Stimulated activated CD8-positive, alpha-beta memory T cell treated with anti-CD3 and anti-CD28 coated beads, Interleukin-4, amount 100 ng/mL, for 1 hour (primary cell): ENCODE data around the gene ZNF865.

ENCODE experiments used
- DNase-seq, 2 donors: peaks; one replicate each; pipeline ENCODE4 v3.0.0-alpha.2; 2020; ENCODE audit warnings: low read depth in 2 of 2, low spot score in 1 of 2

The ZNF865 gene

GRCh38 chr19:55656988-55657747 lies 51.7 kb downstream of the ZNF865 start:
- no peak for DNase-seq

GRCh38 chr19:55658846-55659459 lies 53.5 kb downstream of the ZNF865 start:
- no peak for DNase-seq

DNA sequence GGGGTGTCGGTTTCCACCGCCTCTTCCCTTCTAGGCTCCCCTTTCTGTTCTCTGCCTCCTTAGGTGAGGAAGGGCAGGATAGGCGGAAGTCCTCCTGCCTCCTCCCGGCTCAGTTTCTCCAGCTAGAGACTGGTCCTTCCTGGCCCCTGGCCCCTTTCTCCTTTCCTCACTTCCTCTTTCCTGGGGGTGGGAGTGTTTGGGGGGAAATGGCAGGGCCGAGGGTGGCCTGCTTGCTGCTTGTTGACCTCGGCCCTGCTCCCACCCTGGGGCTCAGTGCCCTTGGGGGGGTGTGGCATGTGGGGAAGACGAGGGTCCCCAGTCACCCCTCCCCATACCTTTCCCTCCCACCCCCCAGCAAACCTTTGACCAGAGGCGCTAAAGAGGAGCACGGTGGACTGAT lies 54.4 kb downstream of the ZNF865 start:
- no peak for DNase-seq

DNA sequence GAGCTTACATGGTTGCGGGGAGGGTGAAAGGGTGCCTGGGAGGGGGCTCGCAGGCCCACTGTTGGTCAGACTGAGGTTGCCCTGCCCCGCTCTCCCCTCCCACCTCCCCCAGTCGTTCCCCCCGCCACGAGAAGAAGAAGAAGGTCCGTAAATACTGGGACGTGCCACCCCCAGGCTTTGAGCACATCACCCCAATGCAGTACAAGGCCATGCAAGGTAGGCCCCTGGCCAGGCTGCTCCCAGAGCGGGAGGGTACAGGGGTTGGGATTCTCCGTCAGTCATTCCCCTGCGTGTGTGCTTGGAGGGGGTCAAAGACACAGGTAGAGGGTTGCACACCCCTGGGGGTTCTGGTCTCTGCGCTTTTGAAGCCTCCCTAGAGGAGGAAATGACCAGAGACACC lies 55.0 kb downstream of the ZNF865 start:
- no peak for DNase-seq

GRCh38 chr19:55660991-55661390 lies 55.5 kb downstream of the ZNF865 start:
- no peak for DNase-seq

GRCh38 chr19:55661826-55662225 lies 56.4 kb downstream of the ZNF865 start:
- no peak for DNase-seq

GRCh38 chr19:55663846-55664536 lies 58.5 kb downstream of the ZNF865 start:
- no peak for DNase-seq

- no peak for DNase-seq
Observed at GRCh38 chr19:55666343-55667005, 61.0 kb downstream of the ZNF865 start.
